GM12891 (cell line): ENCODE data around the gene GPNMB.

Experiments used
- PAX5 ChIP-seq: IDR thresholded peaks from 2 replicates; pipeline ENCODE4 v1.6.1; 2011; ENCODE audit warnings: low read length, moderate library complexity, mild to moderate bottlenecking; ENCODE audit not compliant: insufficient read depth, severe bottlenecking
- POLR2A ChIP-seq: IDR thresholded peaks from 2 replicates; pipeline ENCODE4 v1.6.1; 2011; ENCODE audit warnings: low read depth, low read length, control low read depth
- POLR2AphosphoS5 ChIP-seq: IDR thresholded peaks from 2 replicates; pipeline ENCODE4 v1.6.1; 2011; ENCODE audit warnings: low read depth, low read length, control low read depth
- POU2F2 ChIP-seq: IDR thresholded peaks from 2 replicates; pipeline ENCODE4 v1.6.1; 2011; ENCODE audit warnings: low read depth, mild to moderate bottlenecking, control low read depth, low read length, moderate library complexity
- SPI1 ChIP-seq: IDR thresholded peaks from 2 replicates; pipeline ENCODE4 v1.6.1; 2011; ENCODE audit warnings: low read depth, low read length, control low read depth
- TAF1 ChIP-seq: IDR thresholded peaks from 2 replicates; pipeline ENCODE4 v1.6.1; 2011; ENCODE audit warnings: low read depth, low read length, control low read depth

DNA sequence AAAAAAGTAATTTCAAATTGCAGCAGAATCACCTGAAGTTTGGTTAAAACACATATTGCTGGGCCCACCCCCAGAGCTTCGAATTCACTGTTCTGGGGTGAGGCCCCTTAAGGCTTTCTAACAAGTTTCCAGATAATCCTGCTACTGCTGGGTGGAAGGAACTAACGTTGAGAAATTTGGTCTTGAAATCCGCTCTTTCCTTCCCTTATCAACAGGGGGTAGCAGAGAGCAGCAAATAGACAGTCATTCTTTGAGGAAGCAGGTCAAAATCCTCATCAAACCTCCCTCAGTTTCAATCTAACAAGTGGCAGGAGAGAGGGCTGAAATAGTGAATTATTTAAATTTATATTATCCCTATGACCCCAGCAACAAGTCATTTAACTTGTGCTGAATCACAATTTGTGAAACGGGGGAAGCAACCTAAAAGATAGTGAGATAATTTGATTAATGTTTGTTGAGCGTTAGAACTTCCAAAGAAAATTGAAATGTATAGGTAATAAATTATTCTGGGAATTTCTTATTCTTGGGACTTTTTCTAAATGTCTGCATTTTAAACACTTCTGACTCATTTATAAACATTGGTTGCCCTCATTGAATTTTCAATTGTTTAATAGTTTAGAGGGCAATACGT lies 30.9 kb downstream of the GPNMB start:
- TF ChIP-seq TAF1 (no peak), POLR2AphosphoS5 (no peak), POLR2A (no peak), POU2F2 (no peak), SPI1 (peak; percentile 9; the same call in 1 of the 2 replicates), PAX5 (no peak)
